T-helper 22 cell (primary cell): Measurements from ENCODE around the gene TNFRSF4.

Source experiments
- DNase-seq: peaks from one replicate; pipeline ENCODE4 v3.0.0-alpha.2; 2020; ENCODE audit warnings: low read depth

The TNFRSF4 gene

DNA sequence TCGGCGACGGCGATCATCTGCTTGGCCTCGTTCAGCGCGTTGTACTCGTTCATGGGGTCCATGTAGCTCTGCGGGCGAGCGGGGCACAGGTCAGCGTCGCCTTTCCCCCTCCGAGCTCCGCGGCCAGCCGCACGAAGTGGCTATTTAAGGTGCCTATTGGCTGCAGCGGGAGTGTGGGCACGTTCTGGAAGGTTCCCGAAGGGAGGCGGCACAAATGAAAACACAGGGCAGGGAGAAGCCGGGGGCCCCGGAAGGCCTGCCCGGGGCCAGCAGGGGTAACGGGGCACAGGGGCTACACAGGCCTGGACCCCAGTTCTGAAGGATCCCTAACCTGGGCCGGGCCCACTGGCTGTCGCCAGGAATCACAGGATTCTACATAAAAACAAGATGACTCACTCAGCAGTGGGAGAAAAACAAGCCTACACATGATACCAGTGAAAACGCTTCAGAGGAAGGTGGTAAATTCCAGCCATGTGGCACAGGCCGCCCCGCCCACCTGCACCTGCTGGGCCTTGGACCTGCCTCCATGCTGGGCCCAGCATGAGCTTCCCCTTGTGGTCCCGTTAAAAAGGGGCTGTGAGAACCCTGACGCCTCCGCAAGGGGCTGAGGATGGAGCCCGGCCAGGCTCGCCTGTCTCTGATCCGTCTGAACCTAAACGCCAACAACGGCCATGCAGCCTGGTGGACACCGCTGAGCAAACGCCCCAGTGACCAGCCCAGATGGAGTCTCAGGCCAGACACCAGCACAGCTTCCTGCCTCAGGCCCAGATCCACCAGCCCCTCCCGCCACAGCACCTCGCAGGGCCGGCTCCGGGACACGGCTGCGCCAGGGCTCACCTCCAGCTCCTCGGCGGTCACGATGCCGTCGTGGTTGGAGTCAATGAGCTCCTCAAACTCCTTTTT is 3.9 kb upstream of the TNFRSF4 start:
- DNase-seq: no peak

DNA sequence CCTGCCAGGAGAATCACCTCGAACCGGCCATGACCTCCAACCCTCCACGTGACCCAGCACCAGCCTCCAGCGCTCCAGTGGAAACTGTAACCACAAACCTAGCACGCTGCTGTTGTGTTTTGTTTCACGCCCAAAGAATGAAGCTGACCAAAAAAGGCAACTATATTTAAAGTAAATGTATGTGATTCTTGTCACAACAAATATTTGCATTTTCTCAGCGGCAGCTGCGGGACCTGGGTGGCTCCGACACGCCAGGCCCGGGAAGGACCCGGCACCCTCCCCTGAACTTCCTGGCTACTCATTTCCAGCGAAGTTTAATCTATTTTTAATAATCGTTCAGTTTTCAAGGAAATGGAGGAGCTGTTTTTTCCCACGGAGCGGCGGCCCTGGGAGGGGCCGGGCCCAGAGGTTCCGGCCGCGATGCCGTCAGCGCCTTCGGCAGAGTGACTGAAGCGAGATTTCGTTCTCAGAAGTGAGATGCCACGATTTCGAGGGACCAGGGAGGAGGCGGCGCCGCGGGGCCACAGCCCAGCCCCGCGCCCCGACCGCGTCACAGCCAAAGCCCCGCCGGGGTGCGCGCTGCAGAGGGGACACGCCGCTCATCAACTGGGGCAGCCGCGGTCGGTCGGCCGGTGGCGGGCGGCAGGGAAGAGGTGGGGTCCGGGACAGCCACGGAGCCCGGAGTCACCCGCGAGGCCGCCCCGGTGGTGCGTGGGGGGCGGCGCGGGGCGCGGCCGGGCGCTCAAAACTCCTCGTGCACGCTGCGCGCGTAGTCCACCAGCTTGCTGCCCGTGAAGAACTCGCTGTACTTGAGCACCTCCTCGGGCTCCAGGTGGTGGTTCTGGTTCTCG is 3.0 kb upstream of the TNFRSF4 start:
- DNase-seq: peak; percentile 63

DNA sequence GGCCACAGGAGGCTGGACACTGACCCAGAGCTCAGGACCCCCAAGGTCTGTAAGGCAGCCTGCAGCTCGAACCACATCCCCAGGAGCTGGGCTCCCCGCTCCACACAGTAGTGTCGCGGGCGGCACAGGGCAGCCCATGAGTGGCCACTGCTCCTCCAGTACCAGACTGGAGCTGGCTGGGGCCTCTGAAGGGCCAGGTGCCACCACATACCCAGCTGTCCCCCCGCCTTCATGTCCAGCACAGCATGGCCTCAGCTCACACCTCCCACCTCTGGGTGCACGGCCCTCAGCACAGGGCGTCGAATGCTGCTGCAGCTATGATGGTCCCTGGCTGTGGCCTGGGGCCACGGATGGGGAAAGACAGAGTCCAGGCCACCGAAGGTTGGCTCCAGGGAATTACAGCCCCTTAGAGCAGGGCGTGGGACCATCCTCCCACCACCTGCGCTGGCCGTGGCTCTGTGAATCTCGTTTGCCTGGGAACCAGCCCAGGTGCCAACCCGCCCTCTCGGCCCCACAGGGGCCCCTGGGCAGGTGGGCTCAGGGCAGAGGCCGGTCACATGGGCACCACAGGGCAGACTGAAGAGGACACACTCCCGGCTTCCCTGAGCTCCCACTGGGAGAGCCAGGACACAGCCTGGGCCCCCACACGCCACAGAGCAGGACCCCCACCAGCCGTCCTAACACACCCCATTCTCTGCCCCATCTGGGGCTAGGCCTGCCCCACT is 2.1 kb upstream of the TNFRSF4 start:
- no peak for DNase-seq

DNA sequence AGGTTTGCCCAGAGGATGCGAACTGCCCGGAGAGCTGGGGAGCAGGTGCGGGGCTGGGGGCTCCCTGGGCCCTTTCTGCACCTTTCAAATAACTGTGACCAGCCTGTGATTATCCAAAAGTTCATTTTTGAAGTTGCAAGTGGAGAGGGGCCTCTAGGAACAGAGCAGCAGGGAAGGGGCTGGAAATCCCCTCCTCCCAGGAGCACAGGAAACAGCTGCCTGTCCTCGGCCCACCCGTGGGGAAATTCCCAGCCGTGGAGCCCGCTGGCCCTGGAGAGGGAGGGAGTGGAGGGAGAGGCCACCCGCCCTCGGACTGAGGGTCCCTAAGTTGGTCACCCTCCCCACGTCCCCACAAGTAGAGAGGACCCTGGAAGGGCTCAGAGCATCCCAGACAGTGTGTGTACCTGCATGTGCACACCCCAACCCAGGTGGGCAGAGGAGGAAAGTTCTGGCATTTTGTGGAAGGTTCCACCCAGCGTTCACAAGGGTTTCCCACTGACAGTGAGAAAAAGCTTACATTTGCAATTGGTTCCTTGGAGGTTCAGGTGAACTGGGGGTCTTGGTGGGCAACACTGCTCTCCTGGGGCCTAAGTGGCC is 1.2 kb upstream of the TNFRSF4 start:
- peak; percentile 46 for DNase-seq

DNA sequence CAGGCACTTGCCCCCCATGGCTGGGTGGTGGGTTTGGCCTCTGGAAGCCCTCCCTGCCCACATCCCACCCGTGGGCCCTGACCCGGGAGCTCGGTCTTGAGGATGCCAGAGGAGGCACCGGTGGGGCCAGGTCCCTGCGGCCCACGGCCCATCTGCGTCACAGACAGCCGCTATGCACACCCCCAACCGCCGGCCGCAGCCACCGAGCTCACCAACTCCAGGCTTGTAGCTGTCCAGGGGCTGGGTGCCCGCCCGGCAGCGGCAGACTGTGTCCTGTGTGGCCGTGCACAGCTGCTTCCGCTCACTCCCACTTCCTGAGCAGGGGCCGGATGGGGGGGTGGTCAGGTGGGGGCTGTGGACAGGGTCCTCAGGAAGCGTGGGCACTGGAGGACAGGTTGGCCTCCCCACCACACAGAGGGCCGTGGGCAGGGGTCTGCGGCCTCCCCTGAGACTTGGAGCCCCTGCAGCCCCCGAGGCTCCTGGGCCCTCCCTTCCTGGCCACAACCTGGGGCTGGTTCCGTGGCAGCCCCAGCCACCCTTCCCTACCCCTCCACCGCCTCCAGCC is 1.1 kb downstream of the TNFRSF4 start:
- DNase-seq: no peak

DNA sequence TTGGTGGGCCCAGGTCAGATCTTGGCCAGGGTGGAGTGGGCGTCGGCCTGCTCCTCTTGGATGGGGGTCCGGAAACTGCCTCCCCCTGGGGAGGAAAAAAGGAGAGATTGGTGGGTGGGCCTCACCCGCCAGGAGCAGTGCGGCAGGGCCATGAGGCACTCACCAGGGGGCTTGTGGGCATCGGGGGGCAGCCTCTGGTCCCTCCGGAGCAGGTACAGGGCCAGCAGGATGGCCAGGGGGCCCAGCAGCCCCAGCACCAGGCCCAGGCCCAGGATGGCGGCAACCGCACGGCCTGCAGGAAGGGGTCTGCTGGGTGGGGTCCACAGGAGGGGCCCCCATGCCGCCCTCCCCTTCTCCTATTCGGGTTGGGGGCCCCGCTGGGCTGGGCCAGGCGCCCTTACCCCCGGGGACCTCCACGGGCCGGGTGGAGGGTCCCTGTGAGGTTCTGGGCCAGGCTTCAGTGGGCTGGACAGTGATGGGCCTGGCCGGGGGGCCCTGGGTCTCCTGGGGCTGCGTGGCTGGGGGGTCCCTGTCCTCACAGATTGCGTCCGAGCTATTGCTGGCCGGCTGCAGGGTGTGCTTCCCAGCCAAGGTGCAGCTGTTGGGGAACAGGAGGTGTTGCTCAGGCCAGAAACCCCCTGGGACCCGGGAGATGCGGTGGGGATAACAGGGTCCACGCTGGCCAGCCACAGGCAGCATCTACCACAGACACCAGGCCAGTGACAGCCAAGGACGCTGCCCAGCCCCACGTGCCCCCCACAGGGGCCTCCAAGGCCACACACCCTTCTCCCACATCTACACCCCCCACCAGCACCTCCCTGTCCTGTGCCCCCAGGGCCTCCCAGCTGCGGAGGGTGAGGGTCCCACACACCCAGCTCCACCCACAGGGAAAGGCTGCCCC is 2.2 kb downstream of the TNFRSF4 start:
- no peak for DNase-seq

DNA sequence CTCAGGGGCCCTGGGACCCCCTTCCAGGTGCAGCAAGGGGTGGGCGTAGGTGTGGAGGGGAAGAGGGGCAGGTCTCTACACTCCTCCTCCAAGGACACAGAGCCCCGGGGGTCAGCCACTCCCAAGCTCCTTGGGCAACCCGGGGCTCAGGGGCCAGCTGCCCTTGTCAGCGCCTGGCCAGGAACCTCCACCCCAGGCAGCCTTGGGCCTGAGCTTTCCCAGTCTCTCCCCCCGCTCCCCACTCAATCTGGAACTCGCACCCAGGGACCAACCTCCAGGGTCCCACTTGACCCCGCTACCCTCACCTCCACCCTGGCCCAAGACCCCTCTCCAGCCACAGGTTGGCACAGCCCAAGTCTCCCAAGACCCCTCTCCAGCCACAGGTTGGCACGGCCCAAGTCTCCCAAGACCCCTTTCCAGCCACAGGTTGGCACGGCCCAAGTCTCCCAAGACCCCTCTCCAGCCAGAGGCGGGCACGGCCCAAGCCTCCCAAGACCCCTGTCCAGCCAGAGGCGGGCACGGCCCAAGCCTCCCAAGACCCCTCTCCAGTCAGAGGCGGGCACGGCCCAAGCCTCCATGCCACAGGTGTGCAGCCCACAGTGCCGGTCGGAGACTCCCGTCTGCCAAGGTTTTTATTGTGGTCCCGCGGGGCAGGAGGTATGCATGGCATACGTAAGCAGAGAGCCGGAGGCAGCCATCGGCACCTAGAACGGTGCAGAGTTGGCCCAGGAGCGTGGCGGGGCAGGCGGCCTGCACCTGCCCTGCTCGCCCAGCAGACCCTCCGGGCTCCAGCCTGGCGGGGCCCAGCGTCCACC is 3.0 kb downstream of the TNFRSF4 start:
- DNase-seq: no peak

DNA sequence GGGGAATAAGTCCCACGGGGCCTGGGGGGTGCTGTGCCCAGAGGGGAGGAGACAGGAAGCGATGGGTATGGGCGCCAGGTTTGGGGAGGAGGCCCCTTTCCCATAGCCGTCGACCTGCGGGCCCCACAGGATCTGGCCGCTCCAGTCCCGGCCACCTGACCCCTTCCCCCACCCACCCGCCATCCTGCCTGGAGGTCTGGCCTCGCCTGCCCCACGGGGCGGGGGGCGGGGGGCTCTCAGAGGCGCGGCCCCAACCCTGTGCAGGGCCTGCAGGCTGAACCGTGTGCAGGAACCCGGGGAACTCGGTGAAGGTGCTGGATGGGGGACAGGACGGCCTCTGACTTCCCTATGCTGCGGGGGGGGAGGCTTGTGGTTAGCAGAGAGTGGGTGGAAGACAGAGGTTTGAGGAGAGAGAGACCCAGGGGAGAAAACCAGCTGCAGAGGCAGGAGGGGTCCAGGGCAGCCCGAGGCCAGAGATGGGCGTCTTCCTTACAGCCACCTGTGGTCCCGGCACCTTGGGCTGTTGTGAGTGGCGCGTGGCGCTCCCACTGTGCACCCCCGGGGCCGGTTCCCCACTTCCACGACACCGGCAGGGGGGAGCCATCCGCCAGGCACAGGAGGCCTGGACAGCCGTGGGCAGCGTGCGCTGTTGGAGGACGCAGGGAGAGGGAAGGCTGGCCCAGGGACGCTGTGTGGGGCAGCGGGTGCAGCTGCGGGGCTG is 5.1 kb downstream of the TNFRSF4 start:
- DNase-seq: no peak

DNA sequence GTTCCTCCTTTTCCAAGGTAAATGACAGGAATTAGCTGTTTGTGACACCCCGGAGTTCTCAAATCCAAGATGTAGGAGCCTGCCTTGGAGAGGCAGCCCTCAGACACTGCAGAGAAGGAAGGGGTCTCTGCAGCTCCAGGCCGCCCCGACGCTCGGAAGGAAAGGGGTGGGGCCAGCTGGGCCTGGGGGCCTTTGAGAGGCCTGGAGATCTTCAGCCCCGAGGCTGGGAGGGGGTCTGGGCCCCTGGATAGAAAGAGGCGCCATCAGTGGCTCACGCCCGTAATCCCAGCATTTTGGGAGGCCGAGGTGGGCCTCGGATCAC is 6.4 kb downstream of the TNFRSF4 start:
- no peak for DNase-seq

DNA sequence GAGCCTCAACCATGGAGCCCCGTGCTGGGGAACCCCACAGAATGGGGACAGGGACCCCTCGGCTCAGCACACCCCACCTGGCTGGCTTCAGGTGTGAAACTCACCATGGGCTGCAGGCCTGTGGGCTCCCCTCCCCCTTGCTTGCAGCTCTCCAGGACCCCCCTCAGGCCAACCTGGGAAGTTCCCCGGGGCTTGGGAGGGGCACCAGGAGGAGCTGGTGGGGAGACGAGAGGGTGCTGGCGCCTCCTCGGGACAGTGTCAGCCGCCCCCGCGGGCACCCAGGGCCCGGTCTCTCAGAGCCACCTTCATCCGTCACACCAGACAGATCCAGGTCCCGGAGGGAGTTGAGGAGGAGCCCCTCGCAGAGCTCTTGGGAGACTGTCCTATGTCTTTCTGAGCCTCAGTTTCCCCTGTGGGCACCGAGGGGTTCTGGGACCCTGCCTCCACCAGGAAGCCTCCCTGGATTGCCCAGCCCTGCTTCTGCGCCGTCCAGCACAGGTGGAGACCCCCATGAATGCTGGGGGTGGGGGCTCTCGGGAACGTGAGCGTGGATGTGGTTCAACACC is 6.9 kb downstream of the TNFRSF4 start:
- DNase-seq: no peak

DNA sequence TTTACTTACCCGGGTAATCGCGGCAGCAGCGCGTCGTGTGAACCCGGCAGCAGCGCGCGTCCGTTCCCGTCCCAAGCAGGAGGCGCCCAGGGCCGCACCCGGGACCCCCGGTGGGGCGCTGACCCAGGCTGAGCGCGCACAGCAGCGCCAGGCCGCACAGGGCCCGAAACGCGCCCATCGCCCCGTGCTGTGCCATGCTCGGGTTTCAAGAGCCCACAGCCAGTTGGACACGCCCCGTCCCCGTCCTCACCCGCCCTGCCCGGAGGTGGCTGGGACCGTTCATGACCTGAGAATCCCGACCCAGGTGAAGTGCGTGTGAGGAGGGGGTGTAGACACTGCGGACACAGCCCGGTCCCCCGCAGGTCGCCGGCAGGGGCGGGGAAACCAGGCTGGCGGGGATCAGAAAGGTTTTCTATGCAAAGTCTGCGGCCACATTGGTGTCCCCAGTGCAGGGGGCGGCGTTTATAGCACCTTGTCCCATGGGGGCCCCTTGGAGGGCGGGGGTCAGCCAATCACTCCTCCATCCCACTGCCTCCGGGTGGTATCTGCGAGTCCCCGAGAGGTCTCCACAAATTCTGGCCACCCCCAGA is 7.5 kb downstream of the TNFRSF4 start, which contains the start of gene TNFRSF18:
TNFRSF18 (minus strand) TSS at position 217 of the 590 bp plus-strand sequence; CDS start at position 196, 21 bp downstream.
- no peak for DNase-seq

DNA sequence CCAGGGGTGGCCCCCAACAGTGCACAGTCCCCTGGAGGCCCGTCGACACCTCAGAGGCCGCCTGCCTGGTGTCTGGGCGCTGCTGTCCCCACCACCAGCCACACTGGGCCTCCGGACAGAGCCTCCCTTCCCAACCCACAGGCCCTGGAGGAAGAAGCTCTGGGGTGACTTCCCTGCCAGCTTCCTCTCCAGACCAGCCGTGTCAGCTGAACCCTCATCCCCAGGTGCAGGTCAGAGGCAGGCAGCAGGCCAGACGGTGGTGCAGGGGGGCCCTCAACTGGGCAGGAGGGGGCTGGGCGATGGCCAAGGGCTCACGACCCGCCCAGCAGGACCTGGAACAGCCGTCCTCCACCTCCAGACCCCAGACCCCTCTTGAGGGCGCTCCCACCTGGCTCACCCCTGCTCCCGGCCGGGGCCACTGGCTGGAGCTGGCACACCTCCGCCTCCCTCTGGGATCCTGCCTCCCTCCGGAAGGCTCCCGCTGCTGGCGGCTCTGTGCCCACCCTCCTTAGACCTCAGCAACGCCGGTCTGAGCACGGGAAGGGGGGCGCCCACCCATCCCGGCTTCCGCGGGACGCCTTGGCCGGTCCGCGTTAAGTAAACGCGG is 8.1 kb downstream of the TNFRSF4 start:
- DNase-seq: no peak

DNA sequence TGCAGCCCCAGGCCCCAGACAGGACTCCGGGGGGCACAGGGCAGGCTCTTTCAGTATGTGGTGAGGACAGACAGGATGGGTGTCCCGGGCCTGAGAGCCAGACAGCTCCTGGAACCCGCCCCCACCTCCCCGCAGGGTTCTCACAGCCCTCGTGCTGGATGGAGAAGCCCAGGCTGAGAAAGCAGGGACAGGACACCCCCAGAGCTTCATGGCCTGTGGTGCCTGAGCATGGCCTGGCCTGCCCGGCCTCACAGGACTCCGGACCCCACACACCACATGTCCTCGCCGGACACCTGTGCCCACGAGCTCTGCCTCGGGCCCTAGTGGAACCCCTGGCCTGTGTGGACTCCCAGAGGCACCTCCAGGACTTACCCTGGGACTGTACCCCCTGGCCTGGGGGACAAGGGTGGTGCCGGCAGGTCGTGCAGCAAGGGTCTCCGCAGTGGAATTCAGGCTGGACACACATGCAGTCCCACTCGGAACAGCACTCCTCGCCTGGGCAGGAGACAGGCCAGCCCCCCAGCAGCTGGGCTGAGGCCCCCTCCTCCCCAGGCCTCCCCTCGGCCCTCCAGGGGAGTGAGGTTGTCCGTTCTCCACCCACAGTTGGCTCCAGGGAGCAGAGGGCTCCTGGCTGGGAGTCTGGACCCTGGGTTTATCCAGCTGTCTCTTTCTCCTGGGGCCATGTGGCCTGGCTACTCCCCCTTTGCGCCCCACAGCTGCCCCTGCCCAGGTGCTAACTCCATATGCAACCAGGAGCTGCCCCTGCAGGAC is 8.8 kb downstream of the TNFRSF4 start:
- DNase-seq: no peak

DNA sequence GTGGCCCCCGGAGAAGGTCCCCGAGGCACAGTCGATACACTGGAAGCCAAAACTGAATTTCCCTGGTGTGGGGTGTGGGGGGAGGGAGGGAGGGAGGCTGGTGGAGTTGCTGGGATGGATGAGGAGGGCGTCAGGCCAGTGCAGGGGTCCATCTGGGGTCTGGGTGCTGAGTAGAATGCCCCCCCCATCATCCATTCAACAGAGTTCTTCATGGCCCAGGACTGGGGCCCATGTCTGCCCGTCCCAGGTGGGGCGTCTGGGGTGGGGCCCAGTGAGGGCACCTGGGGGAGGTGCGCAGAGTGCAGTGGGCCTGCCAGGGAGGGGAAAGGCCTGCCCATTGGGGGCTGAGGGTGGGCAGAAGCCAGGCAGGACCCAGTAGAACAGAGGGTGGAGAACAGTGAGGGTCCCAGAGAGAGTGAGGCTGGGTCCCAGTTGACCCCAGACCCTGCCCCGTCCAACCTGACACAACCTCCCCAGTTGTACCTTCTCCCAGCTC is 9.5 kb downstream of the TNFRSF4 start:
- no peak for DNase-seq

DNA sequence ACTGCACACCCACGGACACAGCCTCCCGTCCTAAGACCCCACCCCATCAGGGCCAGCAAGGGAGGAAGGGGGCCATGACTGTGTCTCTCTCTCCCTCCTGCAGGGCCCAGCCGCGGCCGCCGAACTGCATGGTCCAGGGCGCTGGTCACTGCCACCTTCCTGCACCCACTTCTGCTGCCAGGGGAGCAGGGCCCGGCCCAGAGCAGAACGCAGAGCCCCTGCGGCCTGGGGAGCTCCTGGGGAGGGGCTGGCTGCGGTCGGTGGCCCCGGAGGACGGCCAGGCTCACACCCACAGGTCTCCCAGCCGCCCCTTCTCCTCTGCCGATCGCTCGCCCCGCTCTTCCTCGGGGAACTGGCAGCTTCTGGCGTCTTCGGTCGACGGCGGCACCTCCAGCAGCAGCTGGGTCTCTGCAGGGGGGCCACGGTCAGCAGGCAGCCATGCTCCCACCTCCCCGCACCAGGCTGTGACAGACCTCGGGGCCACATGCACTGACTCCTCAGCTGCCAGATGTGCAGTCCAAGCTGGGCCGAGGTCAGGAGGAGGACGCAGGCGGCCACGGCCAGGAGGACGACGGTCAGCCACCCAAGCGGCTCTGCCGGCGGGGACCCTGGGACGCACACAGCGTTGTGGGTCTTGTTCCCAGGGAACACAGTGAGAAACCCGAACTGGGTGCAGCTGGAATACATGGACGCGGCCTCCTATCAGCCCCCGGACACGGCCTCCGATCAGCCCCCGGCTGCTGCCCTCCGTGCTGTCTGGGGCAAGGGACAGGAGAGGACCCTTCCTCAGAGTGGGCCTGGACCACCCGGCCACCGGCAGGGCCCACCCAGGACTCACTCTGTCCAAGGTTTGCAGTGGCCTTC is 10.2 kb downstream of the TNFRSF4 start:
- no peak for DNase-seq
